GM21423 (cell line): ENCODE results near the gene VAV3.

Experiments
- ATAC-seq: cut with Tn5 transposase; IDR thresholded peaks from one replicate; pipeline ENCODE4 v1.9.1; 2021; ENCODE audit warnings: mild to moderate bottlenecking, moderate library complexity; ENCODE audit not compliant: unreplicated experiment

The VAV3 gene

DNA sequence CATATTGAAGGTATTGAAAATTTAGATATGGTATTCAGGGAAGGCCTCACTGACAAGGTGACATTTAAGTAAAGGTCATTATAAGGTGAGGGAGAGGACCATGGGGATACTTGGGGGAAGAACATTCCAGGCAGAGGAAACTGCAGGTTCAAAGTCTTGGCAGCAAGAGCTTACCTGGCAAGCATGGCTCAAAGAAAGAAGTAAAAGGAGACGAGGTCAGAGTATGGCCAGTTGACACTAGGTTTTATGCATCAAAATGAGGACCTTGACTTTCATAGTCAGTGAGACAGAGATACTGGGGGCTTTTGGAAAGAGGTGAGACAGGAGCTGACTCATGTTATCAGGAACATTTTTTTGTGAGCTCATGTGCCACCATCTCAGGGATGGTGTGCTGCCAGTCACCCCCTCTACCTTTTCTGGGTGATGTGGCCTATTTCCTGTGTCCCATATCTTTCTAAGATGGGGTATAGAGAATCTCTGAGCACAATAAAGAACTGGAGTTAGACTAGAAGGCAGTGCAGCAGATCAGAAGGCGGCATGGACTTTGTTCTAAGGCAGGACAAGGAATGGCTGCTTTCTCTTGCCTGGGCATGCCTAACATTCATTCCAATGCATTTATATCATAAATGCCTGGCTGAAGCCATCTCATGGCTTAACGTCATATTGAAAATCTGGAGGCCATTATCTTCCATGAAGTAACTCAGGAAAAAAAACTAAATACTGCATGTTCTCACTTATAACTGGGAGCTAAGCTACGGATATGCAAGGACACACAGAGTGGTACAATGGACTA is 417.4 kb downstream of the VAV3 start:
- ATAC-seq = no peak

DNA sequence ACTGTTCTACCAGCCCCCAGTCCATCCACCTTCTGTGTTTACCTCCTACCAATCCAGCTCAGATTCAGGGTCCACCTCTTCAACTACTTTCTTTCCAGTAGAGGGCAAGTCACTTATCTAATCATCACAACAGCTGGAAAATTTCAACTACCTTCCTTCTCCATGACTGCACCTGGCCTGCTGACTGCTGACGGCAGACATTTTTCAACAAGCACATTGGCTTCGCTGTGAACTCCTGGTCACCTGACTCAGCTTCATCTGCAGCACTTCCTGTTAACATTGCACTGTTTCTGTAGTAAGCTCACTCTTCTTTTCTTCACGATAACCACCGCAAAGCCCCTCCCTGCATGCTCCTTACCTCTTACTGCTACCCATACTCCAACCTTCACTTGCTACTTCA is 418.4 kb downstream of the VAV3 start:
- ATAC-seq = no peak

DNA sequence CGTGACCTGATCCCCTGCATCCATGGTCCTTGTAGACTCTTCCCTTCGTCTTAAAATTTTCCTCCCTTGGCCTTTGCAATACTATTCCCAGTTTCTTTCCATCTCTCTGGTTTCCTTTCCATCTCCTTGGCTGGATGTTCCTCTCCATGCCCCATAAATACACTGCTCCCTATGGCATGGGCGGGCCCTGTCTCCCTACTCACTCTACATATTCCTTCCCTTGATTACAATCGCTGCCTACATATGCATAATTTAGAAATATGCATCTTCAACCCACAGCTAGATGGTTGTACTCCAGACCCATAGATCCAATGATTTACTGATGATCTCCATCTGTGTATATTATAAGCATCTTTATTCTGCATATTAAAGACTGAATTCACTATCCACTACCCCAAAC is 419.1 kb downstream of the VAV3 start:
- no peak for ATAC-seq

DNA sequence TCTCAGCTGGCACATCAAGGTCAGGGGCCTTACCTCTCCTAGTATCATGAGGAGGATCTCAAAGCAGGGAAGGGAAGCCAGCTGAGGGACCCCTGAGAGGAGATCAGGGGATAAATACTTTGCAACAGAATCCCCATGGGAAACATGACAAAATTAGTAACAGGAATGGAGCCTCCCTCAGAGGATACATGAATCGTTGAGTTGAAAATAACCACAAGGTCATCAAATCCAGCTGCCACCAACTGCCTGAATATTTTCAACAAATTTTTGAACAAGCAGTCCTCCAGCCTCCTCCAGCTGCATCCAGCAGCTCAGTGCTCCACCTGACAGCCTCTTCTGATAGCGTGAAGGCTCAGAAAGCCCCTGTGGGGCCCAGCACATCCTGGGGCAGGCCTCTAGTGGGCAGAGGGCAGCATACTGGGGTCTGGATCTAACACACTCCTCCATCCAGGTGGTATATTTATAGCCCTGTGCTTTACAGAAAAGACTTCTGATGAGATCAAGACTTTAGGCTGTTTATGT is 419.9 kb downstream of the VAV3 start:
- ATAC-seq = no peak

DNA sequence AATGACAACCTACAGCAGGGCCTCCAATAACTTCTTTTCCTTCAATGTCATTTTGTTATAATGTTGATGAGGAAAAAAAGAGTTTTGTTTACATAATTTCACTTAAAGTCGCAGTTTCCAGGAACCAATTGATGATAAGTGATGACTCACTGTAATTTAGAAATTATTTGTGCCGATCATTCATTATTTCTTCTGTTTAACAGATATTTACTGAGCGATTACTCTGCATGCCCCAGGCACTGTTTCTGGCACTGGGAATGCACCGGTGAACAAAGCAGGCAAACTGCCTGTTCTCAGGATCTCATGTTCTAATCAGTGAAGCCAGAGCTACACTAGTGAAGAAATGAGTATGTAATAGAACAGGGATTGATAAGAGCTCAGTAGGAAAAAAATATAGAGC is 420.7 kb downstream of the VAV3 start:
- ATAC-seq = no peak

DNA sequence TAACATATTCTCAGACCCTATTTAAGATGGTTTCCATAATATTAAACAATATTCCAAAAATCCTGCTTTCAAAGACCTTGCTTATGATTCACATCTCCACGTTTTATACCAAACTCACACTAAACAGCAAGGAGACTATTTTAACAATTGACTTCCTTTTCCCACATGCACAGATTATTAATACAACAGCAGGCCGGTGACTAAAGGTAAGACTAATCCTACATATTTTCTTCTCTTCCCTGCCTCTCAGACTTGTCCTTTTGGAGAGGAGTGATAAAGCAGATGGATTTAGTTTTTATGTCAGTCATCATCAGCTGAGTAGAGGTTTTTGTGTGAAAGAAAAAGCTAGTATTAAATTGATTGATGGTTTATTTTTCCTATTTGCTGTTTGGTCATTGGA is 423.6 kb downstream of the VAV3 start:
- no peak for ATAC-seq

DNA sequence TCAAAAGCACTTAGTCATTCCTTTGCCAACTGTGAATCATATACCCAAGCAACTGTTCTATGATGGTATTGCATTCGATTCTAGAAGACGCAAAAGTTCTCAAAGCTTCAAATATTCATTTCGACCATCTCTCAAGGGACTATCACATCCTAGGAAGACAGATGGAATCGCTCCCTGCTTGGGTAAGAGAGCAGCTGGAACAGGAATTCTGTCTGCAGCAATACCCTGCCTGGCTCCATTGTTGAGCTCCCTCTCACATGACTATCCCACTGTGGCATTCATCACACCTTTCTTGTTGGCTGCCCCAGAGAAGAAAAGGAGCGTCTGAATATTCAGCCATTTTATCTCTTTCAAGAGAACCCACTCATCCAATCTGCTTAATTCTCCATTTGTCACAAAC is 426.5 kb downstream of the VAV3 start:
- no peak for ATAC-seq

DNA sequence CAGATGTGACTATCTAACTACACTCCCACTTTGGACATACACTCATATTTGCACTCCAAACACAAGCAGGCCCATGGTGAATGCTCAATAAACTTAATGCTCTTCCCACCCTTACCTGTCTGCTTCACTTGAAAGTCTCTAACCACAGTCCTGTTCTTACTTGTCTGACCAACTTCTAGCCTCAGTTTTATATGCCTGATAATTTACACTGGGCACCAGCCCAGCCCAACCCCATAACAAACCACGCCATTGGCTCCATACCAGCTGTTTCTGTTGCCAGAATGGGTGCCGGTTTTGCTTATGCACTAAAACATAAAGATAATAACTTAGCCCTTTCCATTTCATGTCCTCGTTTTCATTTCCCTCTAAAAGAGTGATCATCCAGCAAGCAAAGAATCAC is 428.7 kb downstream of the VAV3 start:
- ATAC-seq = no peak

DNA sequence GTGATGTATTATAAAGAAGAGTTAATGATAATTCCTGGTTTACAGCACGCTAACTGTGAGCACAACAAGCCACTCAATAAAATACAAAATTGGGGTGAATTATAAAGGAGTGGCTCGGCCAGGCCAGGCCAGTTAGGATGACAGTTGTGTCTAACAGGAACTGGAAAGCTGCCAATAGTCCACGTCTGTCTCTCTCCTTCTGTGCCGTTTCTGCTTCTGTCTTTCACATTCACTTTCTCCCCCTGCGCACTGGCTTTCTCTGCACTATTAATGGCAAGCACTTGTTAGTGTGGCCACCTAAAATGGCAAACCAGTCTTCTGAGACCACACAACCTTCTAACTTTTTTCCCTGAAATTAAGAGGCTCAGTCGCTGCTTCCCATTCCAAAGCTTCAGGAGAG is 429.9 kb downstream of the VAV3 start:
- no peak for ATAC-seq

DNA sequence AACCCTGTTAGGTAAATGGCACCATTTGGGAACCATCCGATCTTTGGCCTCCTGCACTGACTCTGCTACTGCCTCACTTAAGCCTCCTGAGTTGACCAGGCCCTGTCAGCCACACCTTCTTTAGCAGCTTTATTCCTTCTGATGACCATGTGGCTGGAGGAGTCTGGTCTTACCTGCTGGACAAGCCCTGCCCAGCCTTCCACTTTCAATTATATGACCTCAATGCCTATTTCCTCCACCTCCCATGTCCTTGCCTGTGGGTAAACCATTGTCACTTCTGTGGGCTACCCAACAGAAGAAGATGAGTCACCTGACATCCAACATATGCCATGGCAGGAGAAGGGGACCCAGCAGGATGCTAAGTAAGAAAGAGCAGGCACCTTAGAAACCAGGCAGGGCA is 430.3 kb downstream of the VAV3 start:
- no peak for ATAC-seq

DNA sequence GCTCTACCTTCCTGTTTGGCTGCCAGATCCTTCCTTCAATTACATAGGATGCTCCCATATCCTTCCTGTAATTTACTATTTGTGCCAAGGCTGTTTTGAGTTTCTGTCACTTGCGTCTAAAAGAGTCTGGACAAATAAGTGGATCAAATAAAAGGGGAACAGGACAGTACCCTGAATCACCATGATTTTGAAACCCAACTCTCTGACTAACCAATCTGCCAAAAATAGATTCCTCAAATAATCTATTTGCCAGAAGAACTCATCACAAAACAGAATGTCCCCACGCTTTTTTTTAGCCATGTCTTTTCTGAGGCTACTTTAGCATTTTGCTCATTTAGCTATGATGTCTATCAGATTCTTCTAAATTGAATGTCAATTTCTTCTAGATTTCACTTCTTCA is 431.5 kb downstream of the VAV3 start:
- ATAC-seq = no peak

DNA sequence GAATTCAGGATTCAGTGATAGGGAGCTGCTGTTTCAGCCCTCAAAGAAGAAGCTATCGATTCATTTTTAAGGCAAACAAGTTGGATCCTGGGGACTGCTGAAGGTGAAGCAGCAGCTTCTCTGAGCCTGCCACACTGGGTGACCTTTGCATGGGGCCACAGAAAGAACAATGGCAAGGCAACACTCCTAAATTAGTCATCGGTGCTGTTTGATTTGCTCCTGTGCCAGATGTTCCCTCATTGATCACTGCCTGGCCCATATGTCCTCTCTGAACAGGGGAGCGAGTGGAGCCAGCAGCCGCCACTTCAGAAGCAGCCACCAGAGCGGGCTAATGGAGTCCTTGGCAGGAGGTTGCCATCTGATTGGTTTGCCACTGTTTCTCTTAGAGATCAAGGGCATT is 432.7 kb downstream of the VAV3 start:
- no peak for ATAC-seq

DNA sequence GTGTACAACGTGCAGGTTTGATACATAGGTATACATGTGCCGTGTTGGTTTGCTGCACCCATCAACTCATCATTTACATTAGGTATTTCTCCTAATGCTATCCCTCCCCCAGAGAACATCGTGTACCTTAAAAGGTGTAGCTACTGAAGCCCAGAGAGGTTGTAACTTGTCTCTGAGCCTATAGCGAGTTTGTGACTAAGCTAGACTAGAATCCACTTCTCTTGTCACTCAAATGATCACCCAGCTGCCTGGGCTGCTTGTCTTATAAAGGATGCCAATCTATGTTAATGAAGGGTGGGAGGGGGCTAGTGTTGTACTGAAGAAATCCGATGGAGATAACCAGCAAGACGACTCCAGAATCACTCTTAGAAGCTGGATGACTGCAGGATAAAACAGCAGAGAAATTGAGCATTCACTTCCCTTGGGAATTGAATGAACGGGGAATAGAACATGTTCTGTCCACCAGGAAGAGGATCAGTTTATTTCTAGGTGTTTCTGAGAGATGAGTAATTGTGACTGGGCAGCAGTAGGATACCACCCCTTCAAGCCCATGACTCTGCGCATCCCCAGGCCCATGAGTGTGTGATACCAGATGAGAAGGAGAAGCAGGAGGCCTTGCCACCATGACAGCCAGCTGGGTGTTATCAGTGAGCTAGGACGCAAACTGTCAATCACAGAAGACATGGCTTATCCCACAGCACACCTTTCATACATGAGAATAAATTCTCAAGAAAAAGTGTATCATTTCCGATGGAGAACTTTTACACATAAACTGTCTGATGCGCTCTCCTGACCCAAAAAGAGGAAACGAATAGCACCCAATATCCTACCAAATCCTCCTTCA is 433.7 kb downstream of the VAV3 start:
- no peak for ATAC-seq

DNA sequence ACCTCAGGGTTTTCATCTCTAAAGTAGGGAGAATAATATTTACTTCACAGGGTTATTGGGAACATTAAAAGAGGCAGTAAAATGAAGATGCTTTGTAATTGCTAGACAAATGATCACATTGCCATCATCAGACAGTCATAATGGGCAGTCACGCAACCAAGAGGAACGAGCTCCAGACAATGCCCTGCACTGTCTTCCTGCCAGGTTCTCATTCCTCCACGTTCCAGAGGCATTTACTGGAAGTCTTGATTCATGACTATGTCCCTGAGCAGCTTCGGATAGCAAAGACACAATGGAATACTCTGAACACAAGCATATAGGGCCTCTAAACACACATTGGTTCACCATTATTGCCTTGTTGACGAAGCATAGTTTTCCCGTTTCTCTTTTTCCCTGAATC is 434.4 kb downstream of the VAV3 start:
- ATAC-seq = no peak

DNA sequence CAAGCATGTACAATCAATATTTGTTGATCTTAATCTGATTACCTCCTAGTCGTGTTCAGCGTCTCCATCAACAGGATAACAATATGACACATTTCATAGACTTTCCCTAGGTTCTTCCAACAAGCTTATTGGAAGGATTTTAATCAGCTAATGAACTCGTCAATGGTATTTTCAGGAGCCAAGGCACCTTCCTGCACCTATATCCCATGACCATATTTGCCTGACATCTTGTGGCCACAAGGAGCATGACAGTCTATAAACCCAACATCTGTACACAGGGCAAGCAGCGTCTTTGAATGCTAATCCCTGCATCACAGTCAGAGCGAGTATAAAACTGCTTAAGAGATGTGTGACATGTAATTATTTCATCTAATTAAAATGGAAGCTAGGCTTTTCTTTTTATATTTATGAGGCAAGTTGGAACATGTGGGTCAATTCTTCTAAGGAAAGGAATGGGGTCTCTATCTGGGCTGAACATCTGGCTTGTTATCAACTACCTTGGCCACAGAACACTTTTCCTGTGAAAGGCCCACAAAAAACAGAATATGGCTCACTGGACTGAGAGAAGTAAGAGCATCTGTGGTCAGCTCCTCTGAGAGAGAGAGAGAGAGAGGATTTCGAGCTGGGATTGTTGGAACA is 435.4 kb downstream of the VAV3 start:
- peak; percentile 95 for ATAC-seq

DNA sequence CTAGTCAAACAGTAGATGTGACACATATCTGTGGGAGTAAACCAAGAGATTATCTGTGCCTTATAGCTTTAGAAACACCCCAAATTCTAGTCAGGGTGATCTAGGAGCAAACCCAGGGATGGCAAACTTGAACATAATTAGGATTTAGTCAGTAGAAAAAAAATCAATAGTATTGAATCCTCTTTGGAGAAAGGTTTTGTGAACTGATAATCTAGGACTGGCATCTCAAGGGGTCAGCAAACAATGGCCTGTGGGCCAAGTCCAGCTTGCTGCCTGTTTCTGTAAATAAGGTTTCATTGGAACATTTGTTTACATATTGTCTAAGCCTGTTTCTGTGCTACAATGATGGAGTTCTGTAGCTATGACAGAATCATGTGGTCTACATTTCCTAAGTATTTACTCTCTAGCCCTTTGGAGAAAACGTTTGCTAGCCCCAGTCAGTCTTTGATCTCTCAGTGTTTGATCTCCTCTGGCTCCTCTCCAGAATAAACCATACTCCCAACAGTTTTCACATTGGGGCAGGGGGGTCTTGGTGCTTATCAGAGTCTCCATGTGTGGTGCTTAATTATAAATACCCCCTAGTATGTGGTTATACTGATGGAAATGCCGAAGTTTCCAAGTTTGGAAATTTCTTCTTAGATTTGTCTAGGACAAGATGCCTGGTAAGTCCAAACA is 438.3 kb downstream of the VAV3 start:
- no peak for ATAC-seq

DNA sequence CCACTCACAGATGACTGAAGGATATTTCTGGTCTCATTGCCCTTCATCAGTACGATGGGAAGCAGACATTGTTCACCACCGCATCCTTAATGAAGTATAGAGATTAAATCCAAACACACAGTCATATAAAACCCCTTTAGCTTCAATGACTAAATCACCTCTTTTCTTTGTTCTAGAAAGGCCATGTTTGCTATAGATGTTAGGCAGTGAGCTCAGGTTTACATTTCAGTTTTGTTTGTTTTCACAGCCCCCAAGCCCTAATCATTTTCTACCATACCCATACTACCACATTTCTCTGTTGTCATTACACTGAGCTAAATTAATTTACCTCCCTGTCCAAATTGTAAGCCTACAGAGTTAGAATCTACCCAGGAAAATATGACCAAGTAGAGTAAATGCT is 439.0 kb downstream of the VAV3 start:
- ATAC-seq = no peak

DNA sequence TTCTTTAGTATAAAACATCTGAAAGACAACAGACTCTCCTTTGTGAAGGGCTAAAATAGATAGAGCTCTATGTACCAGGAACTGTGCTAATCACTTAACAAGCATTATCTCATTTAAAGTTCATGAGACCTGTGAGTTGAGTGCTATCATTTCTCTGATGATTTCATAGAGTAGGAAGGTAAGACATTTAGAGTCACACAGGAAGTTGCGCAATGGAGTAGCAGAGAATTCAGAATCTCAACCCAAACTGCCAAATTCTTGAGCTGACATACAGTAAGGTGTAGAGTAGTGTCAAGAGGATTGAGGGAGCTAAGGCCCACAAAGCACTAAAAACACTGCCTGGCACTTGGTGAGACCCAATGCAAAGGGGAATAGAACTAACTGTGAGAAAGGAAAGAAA is 439.8 kb downstream of the VAV3 start:
- no peak for ATAC-seq

DNA sequence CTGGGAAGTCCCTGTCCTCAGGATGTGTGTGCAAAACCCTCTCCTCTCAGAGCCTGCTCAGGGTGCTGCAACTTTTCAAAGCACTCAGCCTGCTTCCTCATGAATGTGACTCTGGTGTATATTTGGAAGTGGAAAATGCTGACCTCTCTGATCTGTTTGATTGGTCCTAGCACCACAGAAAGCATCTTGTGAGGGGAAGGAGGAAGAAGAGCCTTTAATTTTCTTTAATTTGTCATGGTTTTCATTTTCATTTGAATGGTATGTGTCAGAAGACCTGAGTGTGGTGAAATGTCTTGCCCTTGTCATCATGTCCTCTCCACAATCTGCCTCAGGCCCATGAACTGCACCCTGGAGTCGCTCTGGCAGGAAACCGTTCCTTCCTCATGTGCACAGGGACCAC is 440.7 kb downstream of the VAV3 start:
- no peak for ATAC-seq

DNA sequence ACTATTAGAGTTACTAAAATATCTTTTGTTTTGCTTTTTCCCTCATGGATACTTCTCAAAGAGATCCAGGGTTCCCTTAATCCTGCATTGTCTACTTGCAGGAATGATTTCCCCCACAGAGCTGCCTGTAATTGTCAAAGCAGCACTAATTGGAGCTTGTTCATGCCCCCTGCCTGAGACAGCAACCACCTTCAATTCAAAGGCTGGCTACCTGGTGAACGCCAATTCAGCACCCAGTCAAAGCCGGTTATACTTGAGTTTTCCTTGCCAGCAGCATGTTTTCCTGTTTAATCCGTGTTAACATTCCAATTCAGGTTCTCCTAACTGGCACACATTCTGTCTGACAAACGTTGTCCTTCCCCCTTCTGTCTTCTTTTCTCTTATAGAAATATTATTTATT is 441.2 kb downstream of the VAV3 start:
- no peak for ATAC-seq

DNA sequence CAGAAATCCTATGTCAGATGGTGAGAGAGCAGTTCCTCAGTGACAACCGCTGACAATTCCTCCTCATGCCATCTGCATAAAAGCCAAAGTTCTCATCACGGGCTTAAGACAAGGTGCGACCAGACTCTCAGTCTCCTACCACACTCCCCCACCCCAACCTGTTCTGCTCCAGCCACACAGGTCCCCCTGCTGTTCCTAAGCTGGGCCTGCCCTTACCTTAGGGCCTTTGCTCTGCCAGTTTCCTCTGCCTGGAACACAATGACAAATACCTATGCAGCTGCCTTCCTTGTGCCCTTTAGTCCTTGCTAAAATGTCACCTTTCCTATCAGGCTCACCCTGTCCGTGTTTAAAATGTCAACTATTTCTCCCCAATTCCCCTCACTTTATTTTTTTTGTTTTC is 441.9 kb downstream of the VAV3 start:
- ATAC-seq = no peak
